Activated CD4-positive, alpha-beta memory T cell treated with anti-CD3 and anti-CD28 coated beads for 36 hours (primary cell): ENCODE results near the gene LRRC4B. TPM values are rescaled to one million over a fixed set of nuclear protein-coding genes. Genes with fewer than 3 reads are reported as not detected.
"Not testable (repeated sequence)": the region's sequence is repeated elsewhere in the genome, so short reads cannot be mapped to it uniquely, and the experiment has no call there.

Experiments
- CTCF ChIA-PET: fragments of 350-600 bp; sonication (Branson Sonifier 250); formaldehyde crosslinking; loops from one replicate; lab custom pipeline; 2021; ENCODE audit warnings: antibody characterized with exemption, inconsistent platforms; lab: Charles Lee
- POLR2A ChIA-PET: fragments of 350-600 bp; sonication (Branson Sonifier 250); formaldehyde crosslinking; loops from one replicate; lab custom pipeline; 2021; ENCODE audit warnings: antibody characterized with exemption; lab: Charles Lee
- DNase-seq: peaks from one replicate; pipeline ENCODE4 v3.0.0-alpha.2; 2020
- H3K27ac Mint-ChIP-seq: one replicate; pipeline ENCODE4 v1.8.0; 2021; ENCODE audit warnings: mixed read lengths
- H3K27me3 Mint-ChIP-seq: one replicate; pipeline ENCODE4 v1.8.0; 2021; ENCODE audit warnings: mixed read lengths
- H3K36me3 Mint-ChIP-seq: one replicate; pipeline ENCODE4 v1.8.0; 2021; ENCODE audit warnings: mixed read lengths
- H3K4me1 Mint-ChIP-seq: one replicate; pipeline ENCODE4 v1.8.0; 2021; ENCODE audit warnings: low read depth, mixed read lengths
- H3K4me3 Mint-ChIP-seq: one replicate; pipeline ENCODE4 v1.8.0; 2021; ENCODE audit warnings: mild to moderate bottlenecking, mixed read lengths
- H3K9me3 Mint-ChIP-seq: one replicate; pipeline ENCODE4 v1.8.0; 2021; ENCODE audit warnings: mixed read lengths
- intact Hi-C: fragments of 100-400 bp; cut with micrococcal nuclease; formaldehyde crosslinking; loops from one replicate; pipeline ENCODE4 v1.15.1; 2023
- total RNA-seq, 2 experiments: library from RNA; stranded (reverse); gene quantifications; one replicate each; pipeline ENCODE4 v1.2.3, GENCODE V29; 2021

Gene LRRC4B
- total RNA-seq, 2 experiments from 2014 or later = not detected

GRCh38 chr19:50532952-50533351 lies 35.3 kb downstream of the LRRC4B start:
- POLR2A ChIA-PET = no interaction called here
- H3K27ac Mint-ChIP-seq = no peak overlapping the region
- peaks cover 25% of the 10 kb centered on the region for H3K27me3 Mint-ChIP-seq
- peaks cover 12% of the 10 kb centered on the region for H3K9me3 Mint-ChIP-seq
- DNase-seq = no peak
- no peak overlapping the region for H3K4me3 Mint-ChIP-seq
- CTCF ChIA-PET = interaction anchor here (1.0 to 8.2 kb wide), 2 partner anchors 24 to 176 kb away, joined by 4 to 77 read pairs; no protein-coding TSS in a partner anchor
- intact Hi-C loops = no loop called here
- H3K36me3 Mint-ChIP-seq = no peaks in the 10 kb centered on the region
- peaks cover 4% of the 10 kb centered on the region for H3K4me1 Mint-ChIP-seq

- DNase-seq = no peak
- peaks cover 21% of the 10 kb centered on the region for H3K27me3 Mint-ChIP-seq
- peaks cover 12% of the 10 kb centered on the region for H3K9me3 Mint-ChIP-seq
- CTCF ChIA-PET = no interaction called here
- no peaks in the 10 kb centered on the region for H3K4me1 Mint-ChIP-seq
- intact Hi-C loops = no loop called here
- H3K27ac Mint-ChIP-seq = no peak overlapping the region
- no peak overlapping the region for H3K4me3 Mint-ChIP-seq
- POLR2A ChIA-PET = no interaction called here
- no peaks in the 10 kb centered on the region for H3K36me3 Mint-ChIP-seq
Measured at GRCh38 chr19:50531171-50531612, 37.0 kb downstream of the LRRC4B start.

- H3K9me3 Mint-ChIP-seq, H3K36me3 Mint-ChIP-seq, H3K4me3 Mint-ChIP-seq: not testable (repeated sequence)
Measured at GRCh38 chr19:50528052-50528451, 40.2 kb downstream of the LRRC4B start.

GRCh38 chr19:50522881-50523280 lies 45.4 kb downstream of the LRRC4B start:
- POLR2A ChIA-PET = interaction anchor here (1.0 kb wide), 1 partner anchor 11 kb away, joined by 3 read pairs; no protein-coding TSS in a partner anchor
- no peak overlapping the region for H3K4me3 Mint-ChIP-seq
- intact Hi-C loops = no loop called here

More at GRCh38 chr19:50528052-50528451, 40.2 kb downstream of the LRRC4B start:
- CTCF ChIA-PET = interaction anchor here (1.4 to 1.9 kb wide), 2 partner anchors 10 to 28 kb away, joined by 4 to 7 read pairs; no protein-coding TSS in a partner anchor
- H3K4me1 Mint-ChIP-seq, intact Hi-C loops, DNase-seq, H3K27ac Mint-ChIP-seq, POLR2A ChIA-PET: not testable (repeated sequence)
- H3K27me3 Mint-ChIP-seq = peaks cover 22% of the 10 kb centered on the region

GRCh38 chr19:50520822-50521465 lies 47.3 kb downstream of the LRRC4B start:
- intact Hi-C loops = no loop called here
- H3K27me3 Mint-ChIP-seq = peaks cover 2% of the 10 kb centered on the region
- H3K27ac Mint-ChIP-seq = no peak overlapping the region
- ChIA-PET POLR2A (no interaction called here), CTCF (interaction anchor here (1.3 to 1.8 kb wide), 2 partner anchors 16 to 35 kb away, joined by 4 to 5 read pairs; no protein-coding TSS in a partner anchor)
- no peak overlapping the region for H3K4me3 Mint-ChIP-seq
- no peaks in the 10 kb centered on the region for H3K4me1 Mint-ChIP-seq
- H3K36me3 Mint-ChIP-seq = no peaks in the 10 kb centered on the region
- H3K9me3 Mint-ChIP-seq = no peaks in the 10 kb centered on the region
- DNase-seq = no peak

More at GRCh38 chr19:50522881-50523280, 45.4 kb downstream of the LRRC4B start:
- Mint-ChIP-seq H3K36me3 (no peaks in the 10 kb centered on the region), H3K27ac (no peak overlapping the region), H3K27me3 (peaks cover 6% of the 10 kb centered on the region), H3K9me3 (no peaks in the 10 kb centered on the region), H3K4me1 (no peaks in the 10 kb centered on the region)
- no peak for DNase-seq
- CTCF ChIA-PET = interaction anchor here (1.0 to 1.8 kb wide), 2 partner anchors 14 to 16 kb away, joined by 3 to 5 read pairs; no protein-coding TSS in a partner anchor

GRCh38 chr19:50519006-50519575 lies 49.1 kb downstream of the LRRC4B start:
- no peak for DNase-seq
- POLR2A ChIA-PET = no interaction called here
- H3K36me3 Mint-ChIP-seq = no peaks in the 10 kb centered on the region
- CTCF ChIA-PET = interaction anchor here (1.3 to 1.5 kb wide), 2 partner anchors 19 to 58 kb away, joined by 3 to 5 read pairs; no protein-coding TSS in a partner anchor
- H3K27me3 Mint-ChIP-seq = peaks cover 2% of the 10 kb centered on the region
- no peak overlapping the region for H3K27ac Mint-ChIP-seq
- intact Hi-C loops = no loop called here
- peaks cover 3% of the 10 kb centered on the region for H3K4me1 Mint-ChIP-seq
- H3K9me3 Mint-ChIP-seq = no peaks in the 10 kb centered on the region
- no peak overlapping the region for H3K4me3 Mint-ChIP-seq

- DNase-seq = no peak
- H3K4me1 Mint-ChIP-seq = peaks cover 3% of the 10 kb centered on the region
- H3K4me3 Mint-ChIP-seq = no peak overlapping the region
- no peaks in the 10 kb centered on the region for H3K9me3 Mint-ChIP-seq
- CTCF ChIA-PET = interaction anchor here (1.3 to 1.5 kb wide), 2 partner anchors 19 to 58 kb away, joined by 3 to 5 read pairs; no protein-coding TSS in a partner anchor
- intact Hi-C loops = no loop called here
- H3K36me3 Mint-ChIP-seq = no peaks in the 10 kb centered on the region
- H3K27ac Mint-ChIP-seq = no peak overlapping the region
- peaks cover 3% of the 10 kb centered on the region for H3K27me3 Mint-ChIP-seq
- POLR2A ChIA-PET = no interaction called here
Measured at GRCh38 chr19:50518091-50519005, 49.9 kb downstream of the LRRC4B start.

GRCh38 chr19:50517704-50518075 lies 50.5 kb downstream of the LRRC4B start:
- Mint-ChIP-seq H3K36me3 (no peaks in the 10 kb centered on the region), H3K27ac (no peak overlapping the region), H3K27me3 (peaks cover 6% of the 10 kb centered on the region), H3K9me3 (no peaks in the 10 kb centered on the region), H3K4me3 (no peak overlapping the region), H3K4me1 (peaks cover 3% of the 10 kb centered on the region)
- CTCF ChIA-PET = interaction anchor here (1.3 kb wide), 1 partner anchor 57 kb away, joined by 5 read pairs; no protein-coding TSS in a partner anchor
- intact Hi-C loops = no loop called here
- DNase-seq = no peak
- POLR2A ChIA-PET = no interaction called here

GRCh38 chr19:50516964-50517703 lies 51.1 kb downstream of the LRRC4B start:
- no peak for DNase-seq
- peaks cover 6% of the 10 kb centered on the region for H3K27me3 Mint-ChIP-seq
- no peaks in the 10 kb centered on the region for H3K36me3 Mint-ChIP-seq
- H3K4me3 Mint-ChIP-seq = no peak overlapping the region
- no peaks in the 10 kb centered on the region for H3K9me3 Mint-ChIP-seq
- ChIA-PET CTCF (no interaction called here), POLR2A (no interaction called here)
- H3K27ac Mint-ChIP-seq = no peak overlapping the region
- H3K4me1 Mint-ChIP-seq = peaks cover 3% of the 10 kb centered on the region
- intact Hi-C loops = no loop called here

GRCh38 chr19:50516456-50516855 lies 51.8 kb downstream of the LRRC4B start:
- Mint-ChIP-seq H3K4me3 (no peak overlapping the region), H3K4me1 (peaks cover 8% of the 10 kb centered on the region), H3K9me3 (no peaks in the 10 kb centered on the region), H3K36me3 (no peaks in the 10 kb centered on the region), H3K27ac (no peak overlapping the region), H3K27me3 (peaks cover 6% of the 10 kb centered on the region)
- intact Hi-C loops = no loop called here
- ChIA-PET CTCF (no interaction called here), POLR2A (no interaction called here)
- DNase-seq = no peak

GRCh38 chr19:50515168-50515561 lies 53.1 kb downstream of the LRRC4B start:
- no peaks in the 10 kb centered on the region for H3K36me3 Mint-ChIP-seq
- peaks cover 6% of the 10 kb centered on the region for H3K27me3 Mint-ChIP-seq
- ChIA-PET CTCF (no interaction called here), POLR2A (no interaction called here)
- DNase-seq = no peak
- intact Hi-C loops = no loop called here
- H3K27ac Mint-ChIP-seq = no peak overlapping the region
- H3K4me1 Mint-ChIP-seq = peaks cover 14% of the 10 kb centered on the region
- no peaks in the 10 kb centered on the region for H3K9me3 Mint-ChIP-seq
- no peak overlapping the region for H3K4me3 Mint-ChIP-seq
